HK-2 (cell line): ENCODE results near the gene UGT2A3.
"Not testable (repeated sequence)": the region's sequence is repeated elsewhere in the genome, so short reads cannot be mapped to it uniquely, and the experiment has no call there.

Experiments used
- DNase-seq: peaks from one replicate; pipeline ENCODE4 v3.0.0-alpha.2; 2018; ENCODE audit not compliant: unreplicated experiment

UGT2A3 gene

GRCh38 chr4:68951078-68951805 lies at the start of gene UGT2A3:
Gene UGT2A3, minus strand, starts transcription at chr4:68951804. Its CDS starts 44 bp downstream, at chr4:68951760.
- peak; percentile 64 for DNase-seq

- no peak for DNase-seq
Observed at GRCh38 chr4:68997040-68997439, 45.4 kb upstream of the UGT2A3 start.

GRCh38 chr4:68995292-68995691 lies 43.7 kb upstream of the UGT2A3 start:
- no peak for DNase-seq

- DNase-seq, result no peak
Observed at GRCh38 chr4:68987007-68987406, 35.4 kb upstream of the UGT2A3 start.

GRCh38 chr4:68985442-68985841 lies 33.8 kb upstream of the UGT2A3 start:
- DNase-seq, result no peak

GRCh38 chr4:68984947-68985346 lies 33.3 kb upstream of the UGT2A3 start:
- DNase-seq, result no peak

- peak; percentile 8 for DNase-seq
Observed at GRCh38 chr4:68963374-68963773, 11.8 kb upstream of the UGT2A3 start.

- DNase-seq, result no peak
Observed at GRCh38 chr4:68962868-68963267, 11.3 kb upstream of the UGT2A3 start.

GRCh38 chr4:68960294-68961163 lies 8.9 kb upstream of the UGT2A3 start:
- DNase-seq, result no peak

- not testable (repeated sequence) for DNase-seq
Observed at GRCh38 chr4:68959085-68959484, 7.5 kb upstream of the UGT2A3 start.

- DNase-seq, result no peak
Observed at GRCh38 chr4:68954126-68954525, 2.5 kb upstream of the UGT2A3 start.

GRCh38 chr4:68953056-68953596 lies 1.5 kb upstream of the UGT2A3 start:
- no peak for DNase-seq

GRCh38 chr4:68951806-68952585 lies 392 bp upstream of the UGT2A3 start:
- DNase-seq, result no peak

GRCh38 chr4:68950033-68950432 lies 1.6 kb downstream of the UGT2A3 start:
- DNase-seq, result no peak

- DNase-seq, result no peak
Observed at GRCh38 chr4:68948985-68949384, 2.6 kb downstream of the UGT2A3 start.

GRCh38 chr4:68948044-68948743 lies 3.4 kb downstream of the UGT2A3 start:
- DNase-seq, result no peak

- no peak for DNase-seq
Observed at GRCh38 chr4:68929076-68929737, 22.4 kb downstream of the UGT2A3 start.

- no peak for DNase-seq
Observed at GRCh38 chr4:68927165-68927564, 24.4 kb downstream of the UGT2A3 start.

- not testable (repeated sequence) for DNase-seq
Observed at GRCh38 chr4:68922202-68922601, 29.4 kb downstream of the UGT2A3 start.

- DNase-seq, result no peak
Observed at GRCh38 chr4:68921051-68921450, 30.6 kb downstream of the UGT2A3 start.

- no peak for DNase-seq
Observed at GRCh38 chr4:68917016-68917415, 34.6 kb downstream of the UGT2A3 start.
